SK-N-SH (cell line): ENCODE data around the gene LAX1. TPM values are rescaled to one million over a fixed set of nuclear protein-coding genes. Genes with fewer than 3 reads are reported as not detected.
"Not testable (repeated sequence)": the region's sequence is repeated elsewhere in the genome, so short reads cannot be mapped to it uniquely, and the experiment has no call there.

Source experiments
- CTCF ChIA-PET: fragments of 300-600, 350-600 bp; formaldehyde crosslinking; extraction: SDS; loops from one replicate; lab custom pipeline; 2021; lab: Yijun Ruan, JAX
- POLR2A ChIA-PET: fragments of 350-600 bp; sonication (Branson Sonifier 250); formaldehyde crosslinking; extraction: SDS; loops from one replicate; lab custom pipeline; 2020; ENCODE audit warnings: antibody characterized with exemption, inconsistent platforms; lab: Yijun Ruan, JAX
- DNase-seq: peaks from one replicate; pipeline ENCODE4 v3.0.0; 2012
- H2AFZ ChIP-seq: fragments of 200-600 bp; sonication (generic); 2 replicates; pipeline ENCODE4 v1.8.1; 2016; ENCODE audit warnings: antibody characterized with exemption, mild to moderate bottlenecking, low read depth
- H3F3A ChIP-seq: fragments of 200-600 bp; sonication (generic); replicated peaks from 2 replicates; pipeline ENCODE3; 2016; ENCODE audit warnings: antibody characterized with exemption, mild to moderate bottlenecking; ENCODE audit not compliant: insufficient read depth
- H3K27ac ChIP-seq, 2 experiments: fragments of 200-500 bp in 1 of 2; fragments of 200-600 bp in 1 of 2; sonication (Bioruptor generic) in 1 of 2; sonication (generic), shearing (Covaris generic) in 1 of 2; 2 replicates each; pipeline versions ENCODE4 v1.5.1 to v1.6.1; 2014 to 2016; ENCODE audit warnings: low read depth in 2 of 2, inconsistent platforms in 1 of 2, low read length in 1 of 2, mild to moderate bottlenecking in 1 of 2, mixed read lengths in 1 of 2
- H3K27me3 ChIP-seq: fragments of 200-600 bp; sonication (generic), shearing (Covaris generic); 2 replicates; pipeline ENCODE4 v1.6.1; 2016; ENCODE audit warnings: mixed run types; ENCODE audit not compliant: insufficient read depth
- H3K36me3 ChIP-seq, 2 experiments: fragments of 200-500 bp in 1 of 2; fragments of 200-600 bp in 1 of 2; sonication (Bioruptor generic) in 1 of 2; sonication (generic) in 1 of 2; replicated peaks in 1 of 2; 2 replicates each; pipeline versions ENCODE3 to v1.5.1; 2014 to 2016; ENCODE audit warnings: low read length in 1 of 2, mild to moderate bottlenecking in 1 of 2; ENCODE audit not compliant: insufficient read depth in 2 of 2, control insufficient read depth in 1 of 2
- H3K4me1 ChIP-seq, 2 experiments: fragments of 200-500 bp in 1 of 2; fragments of 200-600 bp in 1 of 2; sonication (Bioruptor generic) in 1 of 2; sonication (generic), shearing (Covaris generic) in 1 of 2; 2 replicates each; pipeline versions ENCODE4 v1.5.1 to v1.6.1; 2014 to 2016; ENCODE audit warnings: low read depth in 1 of 2, low read length in 1 of 2, mixed run types in 1 of 2; ENCODE audit not compliant: insufficient read depth in 2 of 2, control insufficient read depth in 1 of 2
- H3K4me2 ChIP-seq: fragments of 200-600 bp; sonication (generic), shearing (Covaris generic); 2 replicates; pipeline ENCODE4 v1.6.1; 2017; ENCODE audit warnings: mixed run types
- H3K4me3 ChIP-seq, 2 experiments: fragments of 200-500 bp in 1 of 2; fragments of 200-600 bp in 1 of 2; sonication (Bioruptor generic) in 1 of 2; sonication (generic), shearing (Covaris generic) in 1 of 2; 2 replicates each; pipeline versions ENCODE4 v1.5.1 to v1.8.1; 2014 to 2016; ENCODE audit warnings: low read depth in 2 of 2, inconsistent platforms in 1 of 2, low read length in 1 of 2, mild to moderate bottlenecking in 1 of 2, mixed read lengths in 1 of 2, moderate library complexity in 1 of 2
- H3K79me2 ChIP-seq: fragments of 200-600 bp; sonication (generic); 2 replicates; pipeline ENCODE4 v1.8.1; 2017; ENCODE audit warnings: mild to moderate bottlenecking; ENCODE audit not compliant: insufficient read depth
- H3K9ac ChIP-seq: fragments of 200-600 bp; sonication (generic); 2 replicates; pipeline ENCODE4 v1.6.1; 2017; ENCODE audit warnings: mixed run types
- H3K9me2 ChIP-seq: fragments of 200-600 bp; sonication (generic); 2 replicates; pipeline ENCODE4 v1.6.1; 2017; ENCODE audit warnings: mixed run types
- H3K9me3 ChIP-seq: fragments of 200-600 bp; sonication (generic); 2 replicates; pipeline ENCODE4 v1.6.1; 2017; ENCODE audit warnings: mixed run types, mild to moderate bottlenecking, moderate library complexity
- H4K20me1 ChIP-seq: fragments of 200-600 bp; sonication (generic); 2 replicates; pipeline ENCODE4 v1.6.1; 2017; ENCODE audit warnings: mild to moderate bottlenecking, mixed run types; ENCODE audit not compliant: insufficient read depth
- GATA2 ChIP-seq: sonication (generic); formaldehyde crosslinking; IDR thresholded peaks from 2 replicates; pipeline ENCODE4 v1.5.0; 2020; ENCODE audit warnings: mild to moderate bottlenecking, missing genetic modification reagents
- MXI1 ChIP-seq: IDR thresholded peaks from 2 replicates; pipeline ENCODE4 v1.6.1; 2012; ENCODE audit warnings: mild to moderate bottlenecking, low read depth, low read length, improper control_type of control experiment
- NRF1 ChIP-seq: IDR thresholded peaks from 2 replicates; pipeline ENCODE4 v1.6.1; 2012; ENCODE audit warnings: low read depth, mild to moderate bottlenecking, low read length
- WGBS: methylation state at CpG from one replicate; pipeline ENCODE4 v1.1.6; 2017; ENCODE audit warnings: low lambda C conversion rate; 5-methylcytosine and 5-hydroxymethylcytosine counted together
- polyA plus RNA-seq, 3 experiments: library from polyadenylated mRNA; depleted of rRNA; stranded (reverse); fragments of >200 nt; gene quantifications; 2 replicates each; pipeline ENCODE4 v1.2.3, GENCODE V29; 2012
- TF ChIP-seq, protein P1 (sequence below): fragments of 200-600 bp; sonication (generic); IDR thresholded peaks from 2 replicates; pipeline ENCODE4 v1.6.1; 2017; ENCODE audit warnings: antibody characterized with exemption, mild to moderate bottlenecking, moderate library complexity

Gene LAX1
- polyA plus RNA-seq, 1 of the 3 experiments (the other 2 are of a cell fraction) = 0.03 TPM

DNA sequence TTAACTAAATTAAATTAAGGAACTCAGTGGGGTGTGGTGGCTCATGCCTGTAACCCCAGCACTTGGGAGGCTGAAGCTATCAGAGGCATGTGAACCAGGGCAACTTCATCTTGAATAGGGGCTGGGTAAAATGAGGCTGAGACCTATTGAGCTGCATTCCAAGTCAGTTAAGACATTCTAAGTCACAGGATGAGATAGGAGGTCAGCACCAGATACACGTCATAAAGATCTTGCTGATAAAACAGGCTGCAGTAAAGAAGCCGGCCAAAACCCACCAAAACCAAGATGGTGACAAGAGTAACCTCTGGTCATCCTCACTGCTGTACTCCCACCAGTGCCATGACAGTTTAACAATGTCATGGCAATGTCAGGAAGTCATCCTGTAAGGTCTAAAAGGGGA, 6.2 kb upstream of the LAX1 start:
- H3K27ac ChIP-seq, H4K20me1 ChIP-seq, H3K4me3 ChIP-seq, H2AFZ ChIP-seq, H3K9ac ChIP-seq, H3K79me2 ChIP-seq, H3K36me3 ChIP-seq, H3K27me3 ChIP-seq, DNase-seq, H3K9me2 ChIP-seq, POLR2A ChIA-PET, H3K9me3 ChIP-seq, H3F3A ChIP-seq, H3K4me2 ChIP-seq, H3K4me1 ChIP-seq: not testable (repeated sequence)
- CTCF ChIA-PET = interaction anchor here (1.8 to 2.1 kb wide), 2 partner anchors 57 to 255 kb away, joined by 5 to 9 read pairs; no protein-coding TSS in a partner anchor
- 58% methylated on average over 2 of the region's 2 CpGs for WGBS

DNA sequence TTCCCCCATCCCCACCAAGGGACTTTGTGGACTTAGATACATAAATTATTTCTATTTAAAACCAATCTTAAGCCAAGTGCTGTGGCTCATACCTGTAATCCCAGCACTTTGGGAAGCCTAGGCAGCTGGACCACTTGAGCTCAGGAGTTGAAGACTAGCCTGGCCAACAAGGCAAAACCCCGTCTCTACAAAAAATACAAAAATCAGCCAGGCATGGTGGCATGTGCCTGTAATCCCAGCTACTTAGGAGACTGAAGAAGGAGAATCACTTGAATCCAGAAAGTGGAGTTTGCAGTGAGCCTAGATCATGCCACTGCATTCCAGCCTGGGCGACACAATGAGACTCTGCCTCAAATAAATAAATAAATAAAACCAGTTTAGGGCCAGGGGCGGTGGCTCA, 4.5 kb upstream of the LAX1 start:
- CTCF ChIA-PET = interaction anchor here (0.7 kb wide), 1 partner anchor 10 kb away, joined by 4 read pairs; no protein-coding TSS in a partner anchor
- no peaks in the 10 kb centered on the region for H3K9me3 ChIP-seq
- TF ChIP-seq MXI1 = no peak
- no peak for TF ChIP-seq NRF1
- TF ChIP-seq, protein P1, sequence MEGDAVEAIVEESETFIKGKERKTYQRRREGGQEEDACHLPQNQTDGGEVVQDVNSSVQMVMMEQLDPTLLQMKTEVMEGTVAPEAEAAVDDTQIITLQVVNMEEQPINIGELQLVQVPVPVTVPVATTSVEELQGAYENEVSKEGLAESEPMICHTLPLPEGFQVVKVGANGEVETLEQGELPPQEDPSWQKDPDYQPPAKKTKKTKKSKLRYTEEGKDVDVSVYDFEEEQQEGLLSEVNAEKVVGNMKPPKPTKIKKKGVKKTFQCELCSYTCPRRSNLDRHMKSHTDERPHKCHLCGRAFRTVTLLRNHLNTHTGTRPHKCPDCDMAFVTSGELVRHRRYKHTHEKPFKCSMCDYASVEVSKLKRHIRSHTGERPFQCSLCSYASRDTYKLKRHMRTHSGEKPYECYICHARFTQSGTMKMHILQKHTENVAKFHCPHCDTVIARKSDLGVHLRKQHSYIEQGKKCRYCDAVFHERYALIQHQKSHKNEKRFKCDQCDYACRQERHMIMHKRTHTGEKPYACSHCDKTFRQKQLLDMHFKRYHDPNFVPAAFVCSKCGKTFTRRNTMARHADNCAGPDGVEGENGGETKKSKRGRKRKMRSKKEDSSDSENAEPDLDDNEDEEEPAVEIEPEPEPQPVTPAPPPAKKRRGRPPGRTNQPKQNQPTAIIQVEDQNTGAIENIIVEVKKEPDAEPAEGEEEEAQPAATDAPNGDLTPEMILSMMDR = no peak
- TF ChIP-seq GATA2 (CRISPR knock-in tag) = no peak
- TF ChIP-seq, all 33 proteins: peak for 0
- Histone ChIP-seq H3K9ac (no peak overlapping the region), H3K9me2 (no peaks in the 10 kb centered on the region), H3K27ac (no peak overlapping the region), H3F3A (no peaks in the 10 kb centered on the region), H3K4me2 (no peak overlapping the region), H3K4me3 (no peak overlapping the region), H3K4me1 (no peaks in the 10 kb centered on the region; a peak in 1 of 4 replicates), H3K79me2 (no peaks in the 10 kb centered on the region), H2AFZ (no peak overlapping the region), H3K27me3 (no peaks in the 10 kb centered on the region), H3K36me3 (no peaks in the 10 kb centered on the region), H4K20me1 (no peaks in the 10 kb centered on the region)
- DNase-seq = no peak
- WGBS = 90% methylated on average over 3 of the region's 3 CpGs
- POLR2A ChIA-PET = no interaction called here

DNA sequence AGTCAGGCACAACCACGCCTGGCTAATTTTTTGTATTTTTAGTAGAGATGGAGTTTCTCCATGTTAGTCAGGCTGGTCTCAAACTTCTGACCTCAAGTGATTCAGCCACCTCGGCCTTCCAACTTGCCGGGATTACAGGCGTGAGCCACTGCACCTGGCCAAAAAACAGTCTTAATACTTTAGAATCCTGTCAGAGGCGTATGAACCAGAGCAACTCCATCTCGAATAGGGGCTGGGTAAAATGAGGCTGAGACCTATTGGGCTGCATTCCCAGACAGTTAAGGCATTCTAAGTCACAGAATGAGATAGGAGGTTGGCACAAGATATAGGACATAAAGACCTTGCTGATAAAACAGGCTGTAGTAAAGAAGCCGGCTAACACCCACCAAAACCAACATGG, 3.0 kb upstream of the LAX1 start:
- H3K36me3 ChIP-seq, H4K20me1 ChIP-seq, H3K9me3 ChIP-seq, CTCF ChIA-PET, H3K4me2 ChIP-seq, H2AFZ ChIP-seq, H3K4me3 ChIP-seq, H3K4me1 ChIP-seq, POLR2A ChIA-PET, H3K79me2 ChIP-seq, H3K27me3 ChIP-seq, H3F3A ChIP-seq, H3K9ac ChIP-seq, H3K9me2 ChIP-seq, H3K27ac ChIP-seq, DNase-seq: not testable (repeated sequence)
- WGBS = 86% methylated on average over 7 of the region's 7 CpGs
